Vagina (tissue), 2 donors: ENCODE data around the gene MGME1.

ENCODE experiments used
- POLR2A ChIP-seq, 2 donors: fragments of 450-650 bp; IDR thresholded peaks; one replicate each; pipeline ENCODE4 v1.6.1; 2017; ENCODE audit warnings: antibody characterized with exemption in 2 of 2, mild to moderate bottlenecking in 2 of 2, moderate library complexity in 2 of 2
- TF ChIP-seq, protein P1 (sequence below), 3 experiments: fragments of 450-650 bp in 2 of 3; fragments of 200-600 bp in 1 of 3; sonication (generic) in 1 of 3; IDR thresholded peaks; one replicate each; pipeline ENCODE4 v1.5.1; 2017 to 2019; ENCODE audit warnings: antibody characterized with exemption in 3 of 3, mild to moderate bottlenecking in 2 of 3, moderate library complexity in 2 of 3

DNA sequence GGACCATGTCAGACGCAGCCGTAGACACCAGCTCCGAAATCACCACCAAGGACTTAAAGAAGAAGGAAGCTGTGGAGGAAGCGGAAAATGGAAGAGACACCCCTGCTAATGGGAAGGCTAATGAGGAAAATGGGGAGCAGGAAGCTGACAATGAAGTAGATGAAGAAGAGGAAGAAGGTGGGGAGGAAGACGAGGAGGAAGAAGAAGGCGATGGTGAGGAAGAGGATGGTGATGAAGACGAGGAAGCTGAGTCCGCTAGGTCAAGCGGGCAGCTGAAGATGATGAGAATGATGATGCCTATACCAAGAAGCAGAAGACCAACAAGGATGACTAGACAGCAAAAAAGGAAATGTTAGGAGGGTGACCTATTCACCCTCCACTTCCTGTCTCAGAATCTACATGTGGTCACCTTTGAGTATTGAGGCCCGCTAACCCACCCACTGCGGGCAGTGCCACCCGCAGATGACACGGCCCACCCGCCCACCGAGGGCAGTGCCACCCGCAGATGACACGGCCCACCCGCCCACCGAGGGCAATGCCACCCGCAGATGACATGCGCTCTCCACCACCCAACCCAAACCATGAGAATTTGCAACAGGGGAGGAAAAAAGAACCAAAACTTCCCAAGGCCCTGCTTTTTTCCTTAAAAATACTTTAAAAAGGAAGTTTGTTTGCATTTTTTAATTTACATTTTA, 43.3 kb downstream of the MGME1 start:
- TF ChIP-seq, protein P1, sequence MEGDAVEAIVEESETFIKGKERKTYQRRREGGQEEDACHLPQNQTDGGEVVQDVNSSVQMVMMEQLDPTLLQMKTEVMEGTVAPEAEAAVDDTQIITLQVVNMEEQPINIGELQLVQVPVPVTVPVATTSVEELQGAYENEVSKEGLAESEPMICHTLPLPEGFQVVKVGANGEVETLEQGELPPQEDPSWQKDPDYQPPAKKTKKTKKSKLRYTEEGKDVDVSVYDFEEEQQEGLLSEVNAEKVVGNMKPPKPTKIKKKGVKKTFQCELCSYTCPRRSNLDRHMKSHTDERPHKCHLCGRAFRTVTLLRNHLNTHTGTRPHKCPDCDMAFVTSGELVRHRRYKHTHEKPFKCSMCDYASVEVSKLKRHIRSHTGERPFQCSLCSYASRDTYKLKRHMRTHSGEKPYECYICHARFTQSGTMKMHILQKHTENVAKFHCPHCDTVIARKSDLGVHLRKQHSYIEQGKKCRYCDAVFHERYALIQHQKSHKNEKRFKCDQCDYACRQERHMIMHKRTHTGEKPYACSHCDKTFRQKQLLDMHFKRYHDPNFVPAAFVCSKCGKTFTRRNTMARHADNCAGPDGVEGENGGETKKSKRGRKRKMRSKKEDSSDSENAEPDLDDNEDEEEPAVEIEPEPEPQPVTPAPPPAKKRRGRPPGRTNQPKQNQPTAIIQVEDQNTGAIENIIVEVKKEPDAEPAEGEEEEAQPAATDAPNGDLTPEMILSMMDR (IDR thresholded peaks at IDR 0.05) = no peak
- TF ChIP-seq POLR2A (IDR thresholded peaks at IDR 0.05) = no peak
